Endothelial cell of umbilical vein (primary cell): Measurements from ENCODE around the gene ANKS1B. TPM values are rescaled to one million over a fixed set of nuclear protein-coding genes. Genes with fewer than 3 reads are reported as not detected.

ENCODE experiments used
- BruUV-seq: library from RNA; stranded (reverse); fragments of 400-500 nt; replicated peaks from 2 replicates; lab custom pipeline; 2021; lab: Mats Ljungman, UMichigan
- CTCF ChIA-PET: fragments of 300-600, 350-600 bp; sonication (Branson Sonifier 250); formaldehyde crosslinking; loops from one replicate; lab custom pipeline; 2021; ENCODE audit warnings: antibody characterized with exemption, inconsistent platforms; lab: Charles Lee
- POLR2A ChIA-PET: fragments of 300-600, 350-600 bp; sonication (Branson Sonifier 250); formaldehyde crosslinking; loops from one replicate; lab custom pipeline; 2021; ENCODE audit warnings: antibody characterized with exemption, inconsistent platforms; lab: Charles Lee
- DNase-seq: peaks from one replicate; pipeline ENCODE4 v3.0.0-alpha.2; 2011; ENCODE audit warnings: low read depth, low spot score
- FAIRE-seq: peaks from 2 replicates; lab custom pipeline; 2011; peaks lifted over from hg19 to GRCh38; lab: Jason Lieb, UNC
- H2AFZ ChIP-seq: 2 replicates; pipeline ENCODE4 v1.6.0; 2012; ENCODE audit warnings: low read depth, low read length, control low read depth, inconsistent platforms
- H3K27ac ChIP-seq: 2 replicates; pipeline ENCODE4 v1.5.1; 2011; ENCODE audit warnings: low read depth, mild to moderate bottlenecking, control low read depth, low read length, moderate library complexity; ENCODE audit not compliant: insufficient read depth
- H3K27me3 ChIP-seq, 2 experiments: 2 replicates each; pipeline versions ENCODE4 v1.6.0 to v1.6.1; 2011; ENCODE audit warnings: low read length in 2 of 2, mixed read lengths in 1 of 2; ENCODE audit not compliant: control insufficient read depth in 2 of 2, insufficient read depth in 2 of 2
- H3K36me3 ChIP-seq, 2 experiments: 2 replicates in 1 of 2; 3 replicates in 1 of 2; pipeline ENCODE4 v1.5.1; 2011; ENCODE audit warnings: low read length in 2 of 2, mild to moderate bottlenecking in 1 of 2, moderate library complexity in 1 of 2; ENCODE audit not compliant: control insufficient read depth in 2 of 2, insufficient read depth in 2 of 2; ENCODE audit errors: extremely low read depth in 1 of 2
- H3K4me1 ChIP-seq: 3 replicates; pipeline ENCODE4 v1.5.1; 2011; ENCODE audit warnings: mild to moderate bottlenecking, low read length; ENCODE audit not compliant: control insufficient read depth, insufficient read depth; ENCODE audit errors: extremely low read depth
- H3K4me2 ChIP-seq: 2 replicates; pipeline ENCODE4 v1.6.1; 2011; ENCODE audit warnings: low read length, control low read depth, mixed read lengths; ENCODE audit not compliant: insufficient read depth
- H3K4me3 ChIP-seq, 3 experiments: fragments of 200-600 bp in 1 of 3; sonication (generic), shearing (Covaris generic) in 1 of 3; replicated peaks in 1 of 3; 2 replicates each; pipeline ENCODE4 v1.5.1; 2011 to 2016; ENCODE audit warnings: control low read depth in 3 of 3, low read length in 3 of 3, mild to moderate bottlenecking in 2 of 3, inconsistent platforms in 1 of 3, low read depth in 1 of 3, moderate library complexity in 1 of 3; ENCODE audit not compliant: insufficient read depth in 1 of 3
- H3K79me2 ChIP-seq: 2 replicates; pipeline ENCODE4 v1.6.0; 2012; ENCODE audit warnings: low read length, inconsistent platforms; ENCODE audit not compliant: control insufficient read depth, insufficient read depth
- H3K9ac ChIP-seq: replicated peaks from 2 replicates; pipeline ENCODE3; 2011; ENCODE audit warnings: low read length, control low read depth; ENCODE audit not compliant: insufficient read depth; ENCODE audit errors: extremely low read depth
- H3K9me1 ChIP-seq: replicated peaks from 3 replicates; pipeline ENCODE4 v1.6.0; 2011; ENCODE audit warnings: mild to moderate bottlenecking, low read length; ENCODE audit not compliant: control insufficient read depth, insufficient read depth; ENCODE audit errors: extremely low read depth
- H3K9me3 ChIP-seq: replicated peaks from 2 replicates; pipeline ENCODE4 v1.5.1; 2012; ENCODE audit warnings: low read length, inconsistent platforms; ENCODE audit not compliant: control insufficient read depth, insufficient read depth
- H4K20me1 ChIP-seq: replicated peaks from 2 replicates; pipeline ENCODE3; 2011; ENCODE audit warnings: mild to moderate bottlenecking, low read length; ENCODE audit not compliant: control insufficient read depth, insufficient read depth; ENCODE audit errors: extremely low read depth
- CTCF ChIP-seq, 2 donors: IDR thresholded peaks; 1 replicate in 1 of 2; 2 replicates in 1 of 2; pipeline ENCODE4 v1.5.1; 2011; ENCODE audit warnings: low read length in 2 of 2, mild to moderate bottlenecking in 2 of 2, moderate library complexity in 2 of 2, control low read depth in 1 of 2, inconsistent platforms in 1 of 2, low read depth in 1 of 2; ENCODE audit not compliant: insufficient read depth in 1 of 2; ENCODE audit errors: extremely low read depth in 1 of 2
- EZH2 ChIP-seq: IDR thresholded peaks from 2 replicates; pipeline ENCODE4 v1.6.1; 2012; ENCODE audit warnings: borderline replicate concordance, low read depth, mild to moderate bottlenecking, moderate library complexity, low read length, inconsistent platforms; ENCODE audit not compliant: severe bottlenecking
- FOS ChIP-seq: IDR thresholded peaks from 2 replicates; pipeline ENCODE4 v1.6.1; 2011; ENCODE audit warnings: mild to moderate bottlenecking, low read length, moderate library complexity, borderline replicate concordance; ENCODE audit not compliant: insufficient read depth
- GATA2 ChIP-seq: IDR thresholded peaks from 2 replicates; pipeline ENCODE4 v1.7.0; 2011; ENCODE audit warnings: low read depth, mild to moderate bottlenecking, moderate library complexity, mixed read lengths, low read length; ENCODE audit not compliant: insufficient read length, insufficient read depth
- JUN ChIP-seq: IDR thresholded peaks from 2 replicates; pipeline ENCODE4 v1.6.1; 2011; ENCODE audit warnings: borderline replicate concordance, low read depth; ENCODE audit not compliant: insufficient read length, insufficient read depth
- MAX ChIP-seq: IDR thresholded peaks from 2 replicates; pipeline ENCODE4 v1.6.1; 2011; ENCODE audit not compliant: insufficient read depth, insufficient read length
- MYC ChIP-seq: IDR thresholded peaks from one replicate; pipeline ENCODE4 v1.6.1; 2011; ENCODE audit warnings: mild to moderate bottlenecking, low read depth, low read length
- POLR2A ChIP-seq: IDR thresholded peaks from 2 replicates; pipeline ENCODE4 v1.6.1; 2012; ENCODE audit warnings: low read depth, mild to moderate bottlenecking, control low read depth, low read length
- POLR2AphosphoS5 ChIP-seq: IDR thresholded peaks from 2 replicates; pipeline ENCODE4 v1.6.1; 2012; ENCODE audit warnings: low read depth, mild to moderate bottlenecking, control low read depth, low read length, moderate library complexity; ENCODE audit not compliant: insufficient read depth
- dilution Hi-C: fragments of 300-500 bp; cut with MboI; formaldehyde crosslinking; loops from one replicate; pipeline ENCODE4 v1.15.0; 2019; ENCODE audit warnings: low sequenced_read_pairs; ENCODE audit not compliant: extremely low pct_ligation_motif_present
- intact Hi-C: fragments of 100-400 bp; cut with micrococcal nuclease; formaldehyde crosslinking; loops from one replicate; pipeline ENCODE4 v1.10.0; 2022
- polyA plus RNA-seq, 4 experiments: library from polyadenylated mRNA; depleted of rRNA in 3 of 4; stranded (reverse) in 3 of 4; unstranded in 1 of 4; fragments of >200 nt; gene quantifications; 2 replicates each; pipeline versions ENCODE4 v1.2.1 to v1.2.3, GENCODE V29; 2011 to 2012; ENCODE audit warnings: missing spikeins in 1 of 4
- total RNA-seq: library from RNA; stranded (reverse); gene quantifications from 2 replicates; pipeline ENCODE4 v1.2.3, GENCODE V29; 2021

Gene ANKS1B
- total and polyA plus RNA-seq, 2 donors (not counting 3 experiments of a cell fraction or from before 2014, with no cell fraction given) = 0.15 to 0.38 TPM

- Histone ChIP-seq H2AFZ (no peak overlapping the region), H3K4me2 (no peak overlapping the region), H3K27ac (no peak overlapping the region), H3K9me3 (no peaks in the 10 kb centered on the region), H3K9ac (no peak overlapping the region), H3K4me1 (peaks cover 12% of the 10 kb centered on the region), H4K20me1 (no peaks in the 10 kb centered on the region), H3K9me1 (no peaks in the 10 kb centered on the region), H3K36me3 (peaks cover 0 to 5% of the 10 kb centered on the region in 2 experiments), H3K27me3 (no peaks in the 10 kb centered on the region), H3K79me2 (no peaks in the 10 kb centered on the region), H3K4me3 (no peak overlapping the region)
- ChIA-PET CTCF (interaction anchor here (1.0 to 1.6 kb wide), 3 partner anchors 8 to 16 kb away, joined by 3 to 9 read pairs (median 6); no protein-coding TSS in a partner anchor), POLR2A (interaction anchor here (0.6 kb wide), 2 partner anchors 24 to 234 kb away, joined by 8 to 17 read pairs; no protein-coding TSS in a partner anchor)
- TF ChIP-seq MYC (no peak), GATA2 (no peak), JUN (no peak), MAX (no peak), EZH2 (no peak), FOS (peak; percentile 28)
- BruUV-seq = no TSS peak
- intact Hi-C loops = no loop called here
- DNase-seq (peak; percentile 17), FAIRE-seq (peak; percentile 72)
- dilution Hi-C loops = no loop called here
Observed at GRCh38 chr12:98733667-98734350, 1250.9 kb downstream of the ANKS1B start.

GRCh38 chr12:98730412-98730811 lies 1254.3 kb downstream of the ANKS1B start:
- no peak overlapping the region for H3K9ac ChIP-seq
- no peaks in the 10 kb centered on the region for H3K9me3 ChIP-seq
- BruUV-seq = no TSS peak
- ChIA-PET CTCF (interaction anchor here (0.7 to 6.9 kb wide), 3 partner anchors 8 to 268 kb away, joined by 3 to 64 read pairs (median 46); no protein-coding TSS in a partner anchor), POLR2A (no interaction called here)
- H3K9me1 ChIP-seq = no peaks in the 10 kb centered on the region
- no peak overlapping the region for H3K4me2 ChIP-seq
- H3K27me3 ChIP-seq = no peaks in the 10 kb centered on the region
- TF ChIP-seq GATA2 (no peak), CTCF (IDR thresholded peaks at IDR 0.05; ENCODE audit: extremely low read depth in 1 of 2, insufficient read depth in 1 of 2, low read depth in 1 of 2, low read length in 2 of 2) (no peak), POLR2AphosphoS5 (no peak), EZH2 (no peak), MAX (no peak), JUN (no peak), POLR2A (no peak), FOS (no peak), MYC (no peak)
- no peak overlapping the region for H3K4me3 ChIP-seq
- no peaks in the 10 kb centered on the region for H4K20me1 ChIP-seq
- dilution Hi-C loops (no loop called here), intact Hi-C loops (no loop called here)
- H3K4me1 ChIP-seq = peaks cover 5% of the 10 kb centered on the region
- FAIRE-seq = no peak
- no peak for DNase-seq
- H2AFZ ChIP-seq = no peak overlapping the region
- H3K36me3 ChIP-seq = peaks cover 11 to 13% of the 10 kb centered on the region in 2 experiments
- no peaks in the 10 kb centered on the region for H3K79me2 ChIP-seq
- H3K27ac ChIP-seq = no peak overlapping the region
